ENCODE data around the gene CLCNKB.

Gene CLCNKB

GRCh38 chr1:16051039-16051438 is 7.5 kb downstream of the CLCNKB start:
- TF ChIP-seq CTCF (IDR thresholded peaks at IDR 0.05) = no peak

- TF ChIP-seq CTCF (IDR thresholded peaks at IDR 0.05) = no peak
These were observed 10.4 kb downstream of the CLCNKB start for GRCh38 chr1:16053781-16054502.

- no peak for TF ChIP-seq CTCF (IDR thresholded peaks at IDR 0.05)
These were observed 11.3 kb downstream of the CLCNKB start for GRCh38 chr1:16054598-16055540.

GRCh38 chr1:16055613-16056520 is 12.3 kb downstream of the CLCNKB start:
- TF ChIP-seq CTCF (IDR thresholded peaks at IDR 0.05) = peak; percentile 49

- TF ChIP-seq CTCF (IDR thresholded peaks at IDR 0.05) = no peak
These were observed 17.7 kb downstream of the CLCNKB start for GRCh38 chr1:16061266-16061665.

GRCh38 chr1:16063226-16063829 is 19.7 kb downstream of the CLCNKB start:
- no peak for TF ChIP-seq CTCF (IDR thresholded peaks at IDR 0.05)

- no peak for TF ChIP-seq CTCF (IDR thresholded peaks at IDR 0.05)
These were observed 20.3 kb downstream of the CLCNKB start for GRCh38 chr1:16063921-16064320.

All from LNCAP (cell line).